CD4-positive, alpha-beta T cell treated with Interleukin-10 for 1 hour (primary cell): ENCODE results near the gene TOM1L2.

Experiments used
- DNase-seq: peaks from one replicate; pipeline ENCODE4 v3.0.0-alpha.2; 2020

Gene TOM1L2

GRCh38 chr17:17827826-17828621, 144.2 kb downstream of the TOM1L2 start:
- no peak for DNase-seq

- DNase-seq = no peak
These were observed 145.0 kb downstream of the TOM1L2 start for GRCh38 chr17:17826942-17827785.

- DNase-seq = no peak
These were observed 145.9 kb downstream of the TOM1L2 start for GRCh38 chr17:17826342-17826713.

GRCh38 chr17:17824783-17825614, 147.2 kb downstream of the TOM1L2 start:
- DNase-seq = no peak

- DNase-seq = peak; percentile 52
These were observed 147.9 kb downstream of the TOM1L2 start for GRCh38 chr17:17824119-17824782.

GRCh38 chr17:17823433-17824118, 148.6 kb downstream of the TOM1L2 start:
- DNase-seq = peak; percentile 89

GRCh38 chr17:17822616-17823015, 149.6 kb downstream of the TOM1L2 start:
- no peak for DNase-seq

GRCh38 chr17:17822189-17822588, 150.0 kb downstream of the TOM1L2 start:
- no peak for DNase-seq

- no peak for DNase-seq
These were observed 151.6 kb downstream of the TOM1L2 start for GRCh38 chr17:17820463-17821158.

GRCh38 chr17:17820046-17820445, 152.2 kb downstream of the TOM1L2 start:
- no peak for DNase-seq

GRCh38 chr17:17819561-17819995, 152.6 kb downstream of the TOM1L2 start:
- peak; percentile 60 for DNase-seq

- DNase-seq = no peak
These were observed 153.1 kb downstream of the TOM1L2 start for GRCh38 chr17:17819111-17819510.

GRCh38 chr17:17818088-17818526, 154.1 kb downstream of the TOM1L2 start:
- no peak for DNase-seq

GRCh38 chr17:17817552-17817947, 154.7 kb downstream of the TOM1L2 start:
- DNase-seq = no peak

- DNase-seq = no peak
These were observed 155.2 kb downstream of the TOM1L2 start for GRCh38 chr17:17816831-17817551.

GRCh38 chr17:17816240-17816814, 155.9 kb downstream of the TOM1L2 start:
- DNase-seq = no peak

GRCh38 chr17:17815436-17816200, 156.6 kb downstream of the TOM1L2 start:
- no peak for DNase-seq

- DNase-seq = no peak
These were observed 157.2 kb downstream of the TOM1L2 start for GRCh38 chr17:17815062-17815406.
